DOHH2 (cell line): ENCODE data around the gene C2orf74.

Experiments
- CTCF ChIP-seq: fragments of 200-600 bp; sonication (generic); IDR thresholded peaks from one replicate; pipeline ENCODE4 v1.5.1; 2014; ENCODE audit warnings: antibody characterized with exemption, mild to moderate bottlenecking, low read depth, low read length; ENCODE audit not compliant: poor library complexity, severe bottlenecking
- EZH2phosphoT487 ChIP-seq: fragments of 200-600 bp; sonication (generic); IDR thresholded peaks from 2 replicates; pipeline ENCODE4 v1.6.1; 2017; ENCODE audit warnings: borderline replicate concordance, mild to moderate bottlenecking, antibody characterized with exemption, low read length, moderate library complexity, mixed read lengths

GRCh38 chr2:61135510-61135909, 26.5 kb upstream of the C2orf74 start:
- TF ChIP-seq CTCF (peak; percentile 46), EZH2phosphoT487 (no peak)
